ENCODE results near the gene MUC20. TPM values are rescaled to one million over a fixed set of nuclear protein-coding genes. Genes with fewer than 3 reads are reported as not detected.

Gene MUC20
- total RNA-seq, 1 donor from 2014 or later: not detected

DNA sequence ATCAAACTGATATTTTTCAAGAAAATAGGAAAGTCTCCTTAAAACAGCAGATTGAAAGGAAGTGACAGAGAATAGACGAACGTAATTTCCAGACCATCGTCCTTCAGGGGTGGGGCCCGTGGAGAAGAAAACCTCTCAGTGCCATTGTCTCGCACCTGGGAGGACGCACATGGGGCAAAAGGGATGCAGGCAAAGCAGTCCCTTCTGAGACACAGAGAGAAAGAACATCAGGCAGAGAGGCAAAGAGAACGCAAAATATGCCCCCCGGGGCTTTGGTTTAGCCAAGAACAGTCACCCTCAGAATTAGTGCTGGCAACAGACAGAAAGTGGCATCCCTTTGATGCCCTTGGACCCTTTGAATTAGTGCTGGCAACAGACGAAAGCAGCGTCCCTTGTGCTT, 37.0 kb downstream of the MUC20 start:
- DNase-seq: no peak
- Mint-ChIP-seq H3K27ac (ENCODE audit: unreplicated experiment) (no peak overlapping the region), H3K4me3 (ENCODE audit: unreplicated experiment) (no peak overlapping the region), H3K36me3 (ENCODE audit: unreplicated experiment) (no peaks in the 10 kb centered on the region), H3K9me3 (ENCODE audit: unreplicated experiment) (peaks cover 5% of the 10 kb centered on the region), H3K4me1 (ENCODE audit: low read depth, unreplicated experiment) (peaks cover 11% of the 10 kb centered on the region), H3K27me3 (ENCODE audit: unreplicated experiment) (peaks cover 4% of the 10 kb centered on the region)
- TF ChIP-seq, protein P1, sequence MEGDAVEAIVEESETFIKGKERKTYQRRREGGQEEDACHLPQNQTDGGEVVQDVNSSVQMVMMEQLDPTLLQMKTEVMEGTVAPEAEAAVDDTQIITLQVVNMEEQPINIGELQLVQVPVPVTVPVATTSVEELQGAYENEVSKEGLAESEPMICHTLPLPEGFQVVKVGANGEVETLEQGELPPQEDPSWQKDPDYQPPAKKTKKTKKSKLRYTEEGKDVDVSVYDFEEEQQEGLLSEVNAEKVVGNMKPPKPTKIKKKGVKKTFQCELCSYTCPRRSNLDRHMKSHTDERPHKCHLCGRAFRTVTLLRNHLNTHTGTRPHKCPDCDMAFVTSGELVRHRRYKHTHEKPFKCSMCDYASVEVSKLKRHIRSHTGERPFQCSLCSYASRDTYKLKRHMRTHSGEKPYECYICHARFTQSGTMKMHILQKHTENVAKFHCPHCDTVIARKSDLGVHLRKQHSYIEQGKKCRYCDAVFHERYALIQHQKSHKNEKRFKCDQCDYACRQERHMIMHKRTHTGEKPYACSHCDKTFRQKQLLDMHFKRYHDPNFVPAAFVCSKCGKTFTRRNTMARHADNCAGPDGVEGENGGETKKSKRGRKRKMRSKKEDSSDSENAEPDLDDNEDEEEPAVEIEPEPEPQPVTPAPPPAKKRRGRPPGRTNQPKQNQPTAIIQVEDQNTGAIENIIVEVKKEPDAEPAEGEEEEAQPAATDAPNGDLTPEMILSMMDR (IDR thresholded peaks at IDR 0.05; ENCODE audit: partially characterized antibody, unreplicated experiment): no peak

DNA sequence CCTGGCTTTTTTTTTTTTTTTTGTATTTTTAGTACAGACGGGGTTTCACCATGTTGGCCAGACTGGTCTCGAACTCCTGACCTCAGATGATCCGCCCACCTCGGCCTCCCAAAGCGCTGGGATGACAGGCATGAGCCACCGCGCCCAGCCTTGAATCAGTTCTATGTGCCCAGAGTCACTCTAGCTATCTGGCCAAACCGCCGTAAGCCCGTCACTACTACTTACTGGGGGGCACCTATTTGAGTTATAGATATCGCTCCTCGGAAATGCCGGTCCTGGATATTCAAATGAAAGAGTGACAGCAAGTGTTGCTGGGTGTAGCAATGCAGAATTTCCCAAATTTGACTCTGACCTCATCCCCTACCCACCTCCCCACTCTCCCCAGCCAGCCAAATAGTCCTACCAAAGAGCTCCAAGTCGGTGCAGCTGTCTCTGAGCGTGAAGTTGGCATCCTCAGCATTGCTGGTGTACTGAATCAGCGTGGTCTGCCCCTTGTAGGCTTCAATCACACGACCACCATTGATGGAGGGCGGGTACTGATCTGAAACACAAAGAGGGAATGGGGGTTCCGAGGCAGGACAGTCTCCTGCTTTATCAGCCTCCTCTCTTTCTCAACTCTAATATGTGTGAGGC, 38.1 kb downstream of the MUC20 start:
- H3K36me3 Mint-ChIP-seq (ENCODE audit: unreplicated experiment): no peaks in the 10 kb centered on the region
- peaks cover 5% of the 10 kb centered on the region for H3K9me3 Mint-ChIP-seq (ENCODE audit: unreplicated experiment)
- no peak overlapping the region for H3K4me3 Mint-ChIP-seq (ENCODE audit: unreplicated experiment)
- DNase-seq: no peak
- H3K27ac Mint-ChIP-seq (ENCODE audit: unreplicated experiment): no peak overlapping the region
- H3K27me3 Mint-ChIP-seq (ENCODE audit: unreplicated experiment): peaks cover 4% of the 10 kb centered on the region
- H3K4me1 Mint-ChIP-seq (ENCODE audit: low read depth, unreplicated experiment): peaks cover 2% of the 10 kb centered on the region
- TF ChIP-seq, protein P1 (IDR thresholded peaks at IDR 0.05; ENCODE audit: partially characterized antibody, unreplicated experiment): no peak

DNA sequence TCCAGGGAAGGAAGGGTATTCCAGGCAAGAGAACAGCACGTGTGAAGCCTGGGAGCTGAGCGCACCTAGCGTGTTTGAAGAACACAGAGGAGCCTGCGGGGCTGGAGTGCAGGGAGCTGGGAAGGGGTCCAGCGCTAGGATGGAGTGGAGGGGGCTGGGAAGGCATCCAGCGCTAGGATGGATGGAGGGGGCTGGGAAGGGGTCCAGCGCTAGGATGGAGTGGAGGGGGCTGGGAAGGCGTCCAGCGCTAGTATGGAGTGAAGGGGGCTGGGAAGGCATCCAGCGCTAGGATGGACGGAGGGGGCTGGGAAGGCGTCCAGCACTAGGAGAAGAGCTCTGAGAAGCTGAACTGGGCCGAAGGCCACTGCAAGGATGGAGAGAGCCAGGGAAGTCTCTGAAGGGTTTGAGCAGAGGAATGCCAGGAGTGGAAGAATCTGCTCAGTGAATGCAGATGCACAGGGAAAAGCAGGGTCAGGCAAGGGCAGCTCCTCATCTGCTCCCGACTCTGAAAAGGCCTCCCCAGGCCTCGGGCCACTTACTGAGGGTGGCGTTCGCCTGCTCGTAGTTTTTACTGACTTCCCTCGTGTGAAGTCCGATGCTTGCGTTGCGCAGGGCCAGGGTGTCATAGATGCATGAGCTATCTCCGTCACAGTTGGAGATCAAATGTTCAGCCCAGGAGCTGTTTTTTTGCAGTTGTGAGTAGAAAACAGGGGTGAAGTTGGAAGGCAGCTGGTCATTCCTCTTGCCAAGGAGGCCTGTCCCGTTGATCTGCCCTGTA, 39.8 kb downstream of the MUC20 start:
- H3K4me3 Mint-ChIP-seq (ENCODE audit: unreplicated experiment): no peak overlapping the region
- H3K36me3 Mint-ChIP-seq (ENCODE audit: unreplicated experiment): no peaks in the 10 kb centered on the region
- TF ChIP-seq, protein P1 (IDR thresholded peaks at IDR 0.05; ENCODE audit: partially characterized antibody, unreplicated experiment): no peak
- DNase-seq: no peak
- no peak overlapping the region for H3K27ac Mint-ChIP-seq (ENCODE audit: unreplicated experiment)
- H3K4me1 Mint-ChIP-seq (ENCODE audit: low read depth, unreplicated experiment): no peaks in the 10 kb centered on the region
- H3K9me3 Mint-ChIP-seq (ENCODE audit: unreplicated experiment): peaks cover 3% of the 10 kb centered on the region
- H3K27me3 Mint-ChIP-seq (ENCODE audit: unreplicated experiment): peaks cover 6% of the 10 kb centered on the region

DNA sequence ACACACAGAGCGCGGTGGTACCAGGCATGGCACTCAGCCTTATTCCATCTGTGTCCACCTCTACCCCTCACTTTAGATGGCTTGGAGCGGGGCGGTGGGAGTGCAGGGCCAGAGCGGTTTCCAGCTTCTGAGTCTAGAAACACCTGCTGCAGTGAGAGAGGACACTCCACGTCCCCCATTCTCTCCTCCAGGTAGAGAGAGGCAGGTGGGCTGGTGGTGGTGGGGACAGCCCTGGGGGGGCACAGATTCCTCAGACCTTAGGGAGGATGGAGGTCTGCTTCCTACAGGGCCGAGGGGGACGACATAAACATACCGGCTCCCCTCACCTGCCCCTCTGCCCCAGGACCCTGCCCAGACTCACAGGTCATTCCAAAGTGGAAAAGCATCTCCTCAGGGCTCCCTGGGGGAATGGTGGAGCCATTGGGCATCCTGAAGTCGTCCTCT, 40.4 kb downstream of the MUC20 start:
- Mint-ChIP-seq H3K27ac (ENCODE audit: unreplicated experiment) (no peak overlapping the region), H3K36me3 (ENCODE audit: unreplicated experiment) (no peaks in the 10 kb centered on the region), H3K9me3 (ENCODE audit: unreplicated experiment) (peaks cover 6% of the 10 kb centered on the region), H3K4me1 (ENCODE audit: low read depth, unreplicated experiment) (no peaks in the 10 kb centered on the region), H3K4me3 (ENCODE audit: unreplicated experiment) (no peak overlapping the region), H3K27me3 (ENCODE audit: unreplicated experiment) (peaks cover 6% of the 10 kb centered on the region)
- no peak for DNase-seq
- TF ChIP-seq, protein P1 (IDR thresholded peaks at IDR 0.05; ENCODE audit: partially characterized antibody, unreplicated experiment): no peak

Measured in glutamatergic neuron (in vitro differentiated cells).